CD14-positive monocyte (primary cell): Measurements from ENCODE around the gene TGM1. TPM values are rescaled to one million over a fixed set of nuclear protein-coding genes. Genes with fewer than 3 reads are reported as not detected.

Experiments
- DNase-seq, 3 donors: peaks; one replicate each; pipeline ENCODE4 v3.0.0-alpha.2; 2011 to 2022
- H2AFZ ChIP-seq: 2 replicates; pipeline ENCODE4 v1.6.0; 2012; ENCODE audit warnings: mild to moderate bottlenecking, low read depth, low read length, inconsistent platforms; ENCODE audit not compliant: insufficient read depth, poor library complexity, severe bottlenecking
- H3K27ac ChIP-seq, 2 donors: 1 replicate in 1 of 2; 2 replicates in 1 of 2; pipeline ENCODE4 v1.5.1; 2012 to 2013; ENCODE audit warnings: low read length in 2 of 2, control low read depth in 1 of 2, inconsistent platforms in 1 of 2, low read depth in 1 of 2, mild to moderate bottlenecking in 1 of 2
- H3K27me3 ChIP-seq, 2 donors: one replicate each; pipeline versions ENCODE4 v1.6.0 to v1.6.1; 2011 to 2013; ENCODE audit warnings: low read length in 2 of 2; ENCODE audit not compliant: control insufficient read depth in 2 of 2, insufficient read depth in 2 of 2
- H3K36me3 ChIP-seq, 2 donors: replicated peaks in 1 of 2; 1 replicate in 1 of 2; 2 replicates in 1 of 2; pipeline versions ENCODE4 v1.5.1 to v1.6.1; 2012 to 2013; ENCODE audit warnings: low read length in 2 of 2, control low read depth in 1 of 2, inconsistent platforms in 1 of 2, mild to moderate bottlenecking in 1 of 2; ENCODE audit not compliant: insufficient read depth in 2 of 2, control insufficient read depth in 1 of 2
- H3K4me1 ChIP-seq, 2 donors: 1 replicate in 1 of 2; 2 replicates in 1 of 2; pipeline versions ENCODE4 v1.5.1 to v1.6.1; 2012 to 2013; ENCODE audit warnings: low read length in 2 of 2, control low read depth in 1 of 2, inconsistent platforms in 1 of 2, mild to moderate bottlenecking in 1 of 2, moderate library complexity in 1 of 2; ENCODE audit not compliant: insufficient read depth in 2 of 2, control insufficient read depth in 1 of 2
- H3K4me2 ChIP-seq: replicated peaks from 2 replicates; pipeline ENCODE3; 2012; ENCODE audit warnings: low read length, moderate library complexity, mild to moderate bottlenecking; ENCODE audit not compliant: poor library complexity, severe bottlenecking; ENCODE audit errors: extremely low read depth
- H3K4me3 ChIP-seq, 3 experiments: fragments of 200-600 bp in 1 of 3; sonication (generic) in 1 of 3; replicated peaks in 1 of 3; 1 replicate in 2 of 3; 2 replicates in 1 of 3; pipeline ENCODE4 v1.5.1; 2011 to 2013; ENCODE audit warnings: low read length in 3 of 3, mild to moderate bottlenecking in 3 of 3, control low read depth in 2 of 3, low read depth in 2 of 3, inconsistent platforms in 1 of 3, moderate library complexity in 1 of 3
- H3K79me2 ChIP-seq: 2 replicates; pipeline ENCODE4 v1.6.0; 2012; ENCODE audit warnings: mild to moderate bottlenecking, control low read depth, inconsistent platforms, low read length, moderate library complexity; ENCODE audit not compliant: insufficient read depth
- H3K9ac ChIP-seq: 2 replicates; pipeline ENCODE4 v1.6.0; 2017; ENCODE audit warnings: low read length, mild to moderate bottlenecking; ENCODE audit not compliant: insufficient read depth, poor library complexity, severe bottlenecking
- H3K9me3 ChIP-seq, 2 donors: replicated peaks in 1 of 2; 1 replicate in 1 of 2; 2 replicates in 1 of 2; pipeline versions ENCODE4 v1.5.1 to v1.6.1; 2012 to 2013; ENCODE audit warnings: low read length in 2 of 2, control low read depth in 1 of 2; ENCODE audit not compliant: control insufficient read depth in 1 of 2, insufficient read depth in 1 of 2
- H4K20me1 ChIP-seq: 2 replicates; pipeline ENCODE4 v1.6.0; 2012; ENCODE audit warnings: mild to moderate bottlenecking, low read length, control low read depth, moderate library complexity; ENCODE audit not compliant: insufficient read depth
- H3K27ac Mint-ChIP-seq, 7 donors: one replicate each; pipeline ENCODE4 v1.8.0; 2020; ENCODE audit warnings: mild to moderate bottlenecking in 7 of 7, mixed read lengths in 7 of 7, moderate library complexity in 6 of 7, inconsistent platforms in 2 of 7
- H3K27me3 Mint-ChIP-seq, 3 donors: one replicate each; pipeline ENCODE4 v1.8.0; 2021 to 2022; ENCODE audit warnings: low read depth in 3 of 3, mild to moderate bottlenecking in 3 of 3, mixed read lengths in 3 of 3, moderate library complexity in 3 of 3, inconsistent platforms in 1 of 3
- H3K36me3 Mint-ChIP-seq, 2 donors: one replicate each; pipeline ENCODE4 v1.8.0; 2020; ENCODE audit warnings: mixed read lengths in 2 of 2, inconsistent platforms in 1 of 2, mild to moderate bottlenecking in 1 of 2
- H3K4me1 Mint-ChIP-seq: one replicate; pipeline ENCODE4 v1.8.0; 2020; ENCODE audit warnings: mild to moderate bottlenecking, mixed read lengths
- H3K4me3 Mint-ChIP-seq, 2 donors: one replicate each; pipeline ENCODE4 v1.8.0; 2020; ENCODE audit warnings: mild to moderate bottlenecking in 2 of 2, mixed read lengths in 2 of 2, moderate library complexity in 1 of 2
- H3K9me3 Mint-ChIP-seq, 7 donors: one replicate each; pipeline ENCODE4 v1.8.0; 2020 to 2022; ENCODE audit warnings: mixed read lengths in 7 of 7, mild to moderate bottlenecking in 6 of 7, moderate library complexity in 6 of 7, inconsistent platforms in 2 of 7
- WGBS: methylation state at CpG from one replicate; pipeline ENCODE4 v1.1.5; 2013; ENCODE audit warnings: missing lambda C conversion rate; ENCODE audit not compliant: insufficient coverage; 5-methylcytosine and 5-hydroxymethylcytosine counted together
- intact Hi-C, 2 donors: fragments of 100-400 bp; cut with micrococcal nuclease; formaldehyde crosslinking; loops; one replicate each; pipeline versions ENCODE4 v1.15.0 to v1.15.1; 2023
- polyA plus RNA-seq, 3 donors: library from polyadenylated mRNA; depleted of rRNA in 1 of 3; unstranded in 2 of 3; stranded (reverse) in 1 of 3; fragments of 300-500 nt in 2 of 3; fragments of >200 nt in 1 of 3; fragmentation: Illumina TruSeq in 2 of 3; gene quantifications; 1 replicate in 2 of 3; 2 replicates in 1 of 3; pipeline ENCODE4 v1.2.3, GENCODE V29; 2012 to 2021
- TF ChIP-seq, protein P1 (sequence below): fragments of 200-600 bp; IDR thresholded peaks from one replicate; pipeline ENCODE4 v1.8.0; 2022; ENCODE audit warnings: antibody characterized with exemption, mild to moderate bottlenecking

TGM1 gene
- polyA plus RNA-seq, 3 donors: 7.8 TPM; not detected in 2

DNA sequence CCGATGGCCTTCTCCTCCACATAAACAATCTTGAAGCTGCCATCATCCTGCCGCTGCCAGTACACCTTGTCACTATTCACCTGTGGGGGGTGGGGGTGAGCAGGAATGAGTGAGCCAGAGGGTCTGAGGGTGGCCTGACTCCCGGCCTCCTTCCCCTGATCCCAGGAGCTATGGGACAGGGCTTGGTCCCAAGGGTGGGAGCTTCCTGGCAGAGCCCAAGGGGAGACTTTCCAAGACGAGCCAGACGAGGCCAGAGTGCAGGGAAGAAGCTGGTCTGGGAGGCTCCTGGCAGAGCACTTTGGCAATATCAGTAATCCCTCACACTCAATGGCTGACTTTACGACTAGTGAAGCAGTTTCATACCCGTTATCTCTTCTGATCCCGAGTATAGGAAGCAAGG lies 7.5 kb downstream of the TGM1 start:
- Histone ChIP-seq H3K27ac (no peak overlapping the region), H2AFZ (no peak overlapping the region), H4K20me1 (no peaks in the 10 kb centered on the region), H3K27me3 (no peaks in the 10 kb centered on the region), H3K36me3 (peaks cover 46 to 82% of the 10 kb centered on the region in 2 donors), H3K9ac (no peak overlapping the region), H3K9me3 (no peaks in the 10 kb centered on the region), H3K4me1 (peaks cover 0 to 7% of the 10 kb centered on the region in 2 donors), H3K79me2 (no peaks in the 10 kb centered on the region), H3K4me2 (no peak overlapping the region), H3K4me3 (no peak overlapping the region)
- TF ChIP-seq, protein P1, sequence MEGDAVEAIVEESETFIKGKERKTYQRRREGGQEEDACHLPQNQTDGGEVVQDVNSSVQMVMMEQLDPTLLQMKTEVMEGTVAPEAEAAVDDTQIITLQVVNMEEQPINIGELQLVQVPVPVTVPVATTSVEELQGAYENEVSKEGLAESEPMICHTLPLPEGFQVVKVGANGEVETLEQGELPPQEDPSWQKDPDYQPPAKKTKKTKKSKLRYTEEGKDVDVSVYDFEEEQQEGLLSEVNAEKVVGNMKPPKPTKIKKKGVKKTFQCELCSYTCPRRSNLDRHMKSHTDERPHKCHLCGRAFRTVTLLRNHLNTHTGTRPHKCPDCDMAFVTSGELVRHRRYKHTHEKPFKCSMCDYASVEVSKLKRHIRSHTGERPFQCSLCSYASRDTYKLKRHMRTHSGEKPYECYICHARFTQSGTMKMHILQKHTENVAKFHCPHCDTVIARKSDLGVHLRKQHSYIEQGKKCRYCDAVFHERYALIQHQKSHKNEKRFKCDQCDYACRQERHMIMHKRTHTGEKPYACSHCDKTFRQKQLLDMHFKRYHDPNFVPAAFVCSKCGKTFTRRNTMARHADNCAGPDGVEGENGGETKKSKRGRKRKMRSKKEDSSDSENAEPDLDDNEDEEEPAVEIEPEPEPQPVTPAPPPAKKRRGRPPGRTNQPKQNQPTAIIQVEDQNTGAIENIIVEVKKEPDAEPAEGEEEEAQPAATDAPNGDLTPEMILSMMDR: no peak
- peaks cover 65 to 74% of the 10 kb centered on the region in 2 donors for H3K36me3 Mint-ChIP-seq
- H3K4me3 Mint-ChIP-seq: no peak overlapping the region
- H3K4me1 Mint-ChIP-seq: peaks cover 8% of the 10 kb centered on the region
- peaks cover 0 to 2% (median 0%) of the 10 kb centered on the region in 3 donors for H3K27me3 Mint-ChIP-seq
- H3K27ac Mint-ChIP-seq: peak overlapping the region in 1 of 7 donors; percentile 6
- H3K9me3 Mint-ChIP-seq: no peaks in the 10 kb centered on the region
- no peak for DNase-seq
- intact Hi-C loops: no loop called here
- WGBS: 100% methylated on average over 3 of the region's 8 CpGs

DNA sequence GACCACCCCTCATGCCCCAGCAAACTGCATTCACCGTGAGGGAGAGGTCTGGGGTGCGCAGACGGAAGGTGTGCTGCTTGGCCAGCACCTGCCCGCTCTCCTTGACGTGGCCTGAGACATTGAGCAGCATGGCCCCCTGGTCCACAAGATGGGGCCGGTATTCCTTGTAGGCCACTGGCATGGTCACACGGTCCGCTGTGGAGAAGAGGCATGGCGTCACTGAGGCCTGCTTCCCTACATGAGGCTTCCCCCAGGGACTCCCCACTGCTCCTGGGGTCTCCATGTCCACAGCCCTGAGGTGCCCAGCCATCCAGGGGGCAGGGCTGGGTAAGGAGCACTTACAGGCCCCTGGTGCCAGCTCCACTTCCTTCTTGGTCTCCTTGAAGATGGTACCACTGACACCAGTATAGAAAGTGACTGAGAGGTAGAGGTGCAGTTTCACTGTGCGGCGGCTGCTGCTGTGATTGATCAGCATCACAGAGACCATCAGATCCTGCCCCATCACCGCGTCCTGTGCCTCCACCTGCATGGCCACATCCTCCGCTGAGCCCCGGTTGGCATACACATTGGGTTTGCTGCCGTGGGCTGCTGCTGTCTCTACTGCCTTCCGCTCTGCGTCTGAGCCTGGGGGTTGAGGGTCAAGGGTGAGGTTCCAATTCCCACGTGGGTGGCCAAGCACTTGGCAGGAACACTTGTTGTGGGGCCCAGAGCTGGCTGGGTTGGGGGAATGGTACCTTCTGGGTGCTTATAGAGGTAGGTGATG lies 8.2 kb downstream of the TGM1 start:
- DNase-seq: no peak
- 97% methylated on average over 17 of the region's 19 CpGs for whole genome bisulfite sequencing
- no peaks in the 10 kb centered on the region for H3K9me3 Mint-ChIP-seq

More for the DNA sequence above, 8.2 kb downstream of the TGM1 start:
- TF ChIP-seq, protein P1: no peak
- H3K9me3 ChIP-seq: no peaks in the 10 kb centered on the region
- H3K4me1 Mint-ChIP-seq: peaks cover 10% of the 10 kb centered on the region
- no peak overlapping the region for H3K9ac ChIP-seq
- peaks cover 65 to 72% of the 10 kb centered on the region in 2 donors for H3K36me3 Mint-ChIP-seq
- no peak overlapping the region for H3K4me2 ChIP-seq
- peaks cover 0 to 8% of the 10 kb centered on the region in 2 donors for H3K4me1 ChIP-seq
- H3K27ac ChIP-seq: no peak overlapping the region
- no peak overlapping the region for H3K4me3 Mint-ChIP-seq
- no peak overlapping the region for H2AFZ ChIP-seq
- no peaks in the 10 kb centered on the region for H3K79me2 ChIP-seq
- H3K27me3 ChIP-seq: no peaks in the 10 kb centered on the region
- intact Hi-C loops: no loop called here
- H3K4me3 ChIP-seq: no peak overlapping the region
- no peak overlapping the region for H3K27ac Mint-ChIP-seq
- H3K36me3 ChIP-seq: peaks cover 40 to 78% of the 10 kb centered on the region in 2 donors
- H4K20me1 ChIP-seq: no peaks in the 10 kb centered on the region
- H3K27me3 Mint-ChIP-seq: peaks cover 0 to 2% (median 0%) of the 10 kb centered on the region in 3 donors
